CD1c-positive myeloid dendritic cell (primary cell): ENCODE results near the gene SPAG5.

Source experiments
- DNase-seq: peaks from one replicate; pipeline ENCODE4 v3.0.0-alpha.2; 2016; ENCODE audit errors: extremely low spot score

SPAG5 gene

GRCh38 chr17:28547096-28547622, 51.7 kb downstream of the SPAG5 start:
- no peak for DNase-seq

- no peak for DNase-seq
Measured at GRCh38 chr17:28545787-28546415, 52.9 kb downstream of the SPAG5 start.

- no peak for DNase-seq
Measured at GRCh38 chr17:28545141-28545503, 53.7 kb downstream of the SPAG5 start.

GRCh38 chr17:28544402-28545140, 54.3 kb downstream of the SPAG5 start:
- no peak for DNase-seq

GRCh38 chr17:28541439-28541838, 57.4 kb downstream of the SPAG5 start:
- no peak for DNase-seq

GRCh38 chr17:28540231-28540630, 58.6 kb downstream of the SPAG5 start:
- no peak for DNase-seq

- DNase-seq: no peak
Measured at GRCh38 chr17:28538296-28538895, 60.4 kb downstream of the SPAG5 start.

- no peak for DNase-seq
Measured at GRCh38 chr17:28537219-28537610, 61.6 kb downstream of the SPAG5 start.

GRCh38 chr17:28536532-28537218, 62.1 kb downstream of the SPAG5 start:
- DNase-seq: no peak

- DNase-seq: no peak
Measured at GRCh38 chr17:28534740-28535375, 64.0 kb downstream of the SPAG5 start.

- DNase-seq: no peak
Measured at GRCh38 chr17:28533091-28533807, 65.6 kb downstream of the SPAG5 start.

GRCh38 chr17:28532050-28532960, 66.5 kb downstream of the SPAG5 start:
- DNase-seq: no peak

- DNase-seq: no peak
Measured at GRCh38 chr17:28530926-28531325, 67.9 kb downstream of the SPAG5 start.

GRCh38 chr17:28530250-28530649, 68.6 kb downstream of the SPAG5 start:
- no peak for DNase-seq

- no peak for DNase-seq
Measured at GRCh38 chr17:28529013-28529400, 69.8 kb downstream of the SPAG5 start.

GRCh38 chr17:28528327-28529012, 70.4 kb downstream of the SPAG5 start:
- no peak for DNase-seq

- DNase-seq: no peak
Measured at GRCh38 chr17:28527859-28528258, 71.0 kb downstream of the SPAG5 start.
